Caki2 (cell line): ENCODE data around the gene CA11. TPM values are rescaled to one million over a fixed set of nuclear protein-coding genes. Genes with fewer than 3 reads are reported as not detected.
A peak's percentile ranks its signal among the peaks of the same experiment; 100 is the strongest.

Experiments
- DNase-seq: peaks from one replicate; pipeline ENCODE4 v3.0.0-alpha.2; 2015; ENCODE audit warnings: low read depth
- in situ Hi-C: cut with HindIII; loops from 2 replicates; pipeline ENCODE4 v1.10.0; 2016; ENCODE audit warnings: low sequenced_read_pairs, low pct_unique_long_range_greater_than_20kb, mixed read lengths
- total RNA-seq: library from RNA; depleted of rRNA; stranded (reverse); fragments of >200 nt; shearing (Covaris generic); gene quantifications from 2 replicates; pipeline ENCODE4 v1.2.3, GENCODE V29; 2014; ENCODE audit warnings: low replicate concordance

The CA11 gene
- total RNA-seq, 1 experiment from 2014 or later, result 2.2 TPM

GRCh38 chr19:48619692-48620585 is 26.0 kb downstream of the CA11 start:
- in situ Hi-C loops, result no loop called here
- no peak for DNase-seq

DNA sequence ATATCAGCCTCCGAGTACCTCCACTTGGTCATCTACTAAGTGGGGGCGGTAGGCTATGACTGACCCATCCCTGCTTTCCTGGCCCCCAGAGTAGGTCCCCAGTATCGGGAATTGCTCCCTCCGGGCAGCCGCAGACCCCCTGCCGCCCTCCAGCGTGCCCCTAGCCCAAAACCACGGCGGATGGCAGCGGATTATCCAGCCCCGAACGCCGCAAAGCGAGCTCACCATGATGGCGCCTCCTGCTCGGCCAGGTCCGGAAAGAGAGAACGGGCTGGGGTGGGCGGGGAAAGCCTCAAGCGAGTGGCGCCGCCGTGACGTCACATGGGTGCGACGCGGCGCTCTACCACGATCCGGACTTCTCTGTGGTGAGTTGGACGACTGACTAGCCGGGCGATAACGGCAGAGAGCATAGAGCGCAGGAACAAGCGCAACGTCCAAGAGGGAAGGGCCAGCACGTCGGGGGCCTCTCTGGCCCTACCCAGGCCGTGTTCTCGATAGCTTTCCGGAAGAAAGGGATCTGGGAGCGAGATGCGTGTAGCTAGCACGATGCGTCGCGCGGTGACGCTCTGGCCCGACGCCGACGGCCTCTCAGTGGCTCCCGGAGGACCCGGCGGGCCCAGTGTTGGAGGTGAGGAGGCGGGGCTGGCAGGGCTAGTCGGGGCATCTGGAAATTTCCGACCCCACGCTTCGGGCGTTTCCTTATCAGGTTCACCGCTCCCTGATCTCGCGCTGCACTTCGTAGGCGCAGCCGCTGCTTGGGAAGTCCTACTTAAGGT is 26.9 kb downstream of the CA11 start, which contains the start of the genes RPL18 and SPHK2:
Gene RPL18, minus strand, starts transcription at position 263 of the 776 bp plus-strand sequence. Its CDS starts 35 bp downstream, at position 228.
Gene SPHK2, plus strand, starts transcription at position 591 of the 776 bp plus-strand sequence. CDS start 1,009 bp downstream, outside the sequence.
- in situ Hi-C loops, result no loop called here

DNA sequence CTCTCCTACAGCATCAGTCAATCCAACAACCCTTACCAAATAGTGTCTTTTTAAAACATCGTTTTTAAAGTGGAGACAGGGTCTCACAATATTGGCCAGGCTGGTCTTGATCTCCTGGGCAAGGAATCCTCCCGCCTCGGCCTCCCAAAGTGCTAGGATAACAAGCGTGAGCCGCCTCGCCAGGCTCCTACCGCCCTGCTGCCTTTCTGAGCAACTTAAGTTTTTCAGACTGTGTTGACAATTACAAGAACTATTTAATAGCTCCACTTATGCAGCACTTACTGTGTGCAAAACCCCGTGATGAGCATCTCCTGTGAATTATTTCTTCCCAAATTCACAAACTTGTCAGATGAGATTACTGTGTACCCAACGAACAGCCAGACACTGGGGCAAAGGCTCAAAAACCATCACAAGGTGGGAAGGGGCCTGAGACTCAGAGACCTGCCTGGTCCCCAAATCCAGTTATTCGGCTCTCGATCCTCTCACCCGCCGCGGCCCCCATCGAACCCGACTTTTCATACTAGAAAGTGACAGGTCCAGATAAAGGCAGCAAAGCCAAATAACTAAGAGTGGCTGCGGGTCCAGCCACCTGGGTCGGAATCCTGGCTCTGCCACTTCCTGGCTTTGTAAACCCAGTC is 27.6 kb downstream of the CA11 start:
- in situ Hi-C loops, result no loop called here
- no peak for DNase-seq

More for the DNA sequence above, 26.9 kb downstream of the CA11 start, which contains the start of the genes RPL18 and SPHK2:
- DNase-seq, result peak; percentile 100

- DNase-seq, result no peak
- in situ Hi-C loops, result no loop called here
Observed at GRCh38 chr19:48617146-48617937, 28.6 kb downstream of the CA11 start.

GRCh38 chr19:48616491-48617056 is 29.4 kb downstream of the CA11 start:
- DNase-seq, result no peak
- in situ Hi-C loops, result no loop called here

GRCh38 chr19:48616041-48616436 is 29.9 kb downstream of the CA11 start:
- no peak for DNase-seq
- in situ Hi-C loops, result no loop called here

DNA sequence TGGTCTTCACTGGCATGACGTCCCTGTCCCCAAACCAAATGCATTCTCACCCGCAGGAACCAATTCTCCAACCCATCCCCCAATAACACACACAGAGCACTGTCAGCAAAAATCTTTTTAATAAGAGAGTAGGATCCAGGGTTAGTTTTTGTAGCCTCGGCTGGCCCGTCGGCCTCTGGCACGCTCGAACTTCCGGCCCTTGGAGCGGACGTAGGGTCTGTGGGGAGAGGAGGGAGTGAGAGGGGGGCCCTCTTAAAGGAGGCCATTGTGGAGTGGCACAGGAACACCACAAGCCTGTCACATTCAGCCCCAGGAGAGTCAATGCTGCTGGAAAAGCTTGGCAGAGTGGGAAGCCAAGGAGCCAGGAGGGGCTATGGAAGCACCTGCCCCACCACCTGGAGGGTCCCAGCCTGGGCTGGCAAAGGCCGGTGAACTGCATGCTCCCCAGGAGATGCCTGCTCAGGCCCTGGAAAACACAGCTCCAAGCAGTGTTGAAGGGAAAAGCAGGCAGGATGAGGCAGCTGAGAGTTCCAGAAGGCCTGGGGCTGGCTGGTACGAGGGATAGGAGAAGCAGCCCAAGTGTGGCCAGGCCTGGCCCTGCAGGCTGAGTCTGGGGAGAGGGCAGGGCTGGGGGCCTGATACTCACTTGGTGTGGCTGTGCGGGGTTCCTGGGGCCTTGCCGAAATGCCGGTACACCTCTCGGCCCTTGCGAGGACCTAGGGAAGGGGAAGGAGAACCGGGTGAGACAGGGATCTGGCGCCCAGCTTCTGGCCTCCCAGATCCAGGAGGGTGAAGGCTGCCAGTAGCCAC is 30.6 kb downstream of the CA11 start:
- in situ Hi-C loops, result no loop called here

GRCh38 chr19:48614436-48615230 is 31.4 kb downstream of the CA11 start, which contains the start of gene FAM83E:
Gene FAM83E (minus strand): TSS chr19:48615076. CDS start chr19:48613372, 1,704 bp downstream.
- no peak for DNase-seq
- in situ Hi-C loops, result no loop called here

More for the DNA sequence above, 30.6 kb downstream of the CA11 start:
- DNase-seq, result no peak

DNA sequence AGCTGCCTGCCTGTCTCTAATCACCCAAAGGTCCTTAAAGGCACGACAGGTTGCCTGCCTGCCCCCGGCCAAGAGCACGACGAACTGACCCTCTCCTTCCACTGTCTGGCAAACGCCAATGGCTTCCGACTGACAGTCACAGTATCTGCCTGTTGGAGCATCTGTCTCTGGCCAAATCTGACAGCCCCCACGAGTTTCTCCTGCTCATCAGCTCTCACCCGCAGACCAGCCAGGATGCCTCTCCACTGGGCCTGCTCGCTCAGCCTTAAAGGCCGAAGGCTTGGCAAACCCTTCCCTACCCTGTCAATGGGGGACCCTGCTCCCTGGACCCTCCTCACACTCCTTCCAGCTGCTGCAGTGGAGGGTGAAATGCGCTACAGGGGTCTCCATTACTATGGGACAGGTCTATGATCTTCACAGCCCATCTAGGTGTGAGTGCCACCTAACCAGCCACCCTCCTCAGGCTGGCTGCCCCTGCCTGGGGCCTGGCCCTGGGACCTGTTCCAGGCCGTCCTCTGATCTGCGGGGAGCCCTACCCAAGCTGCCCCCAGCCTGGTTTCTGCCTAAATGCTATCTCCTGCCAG is 32.0 kb downstream of the CA11 start:
- in situ Hi-C loops, result no loop called here
- DNase-seq, result no peak

DNA sequence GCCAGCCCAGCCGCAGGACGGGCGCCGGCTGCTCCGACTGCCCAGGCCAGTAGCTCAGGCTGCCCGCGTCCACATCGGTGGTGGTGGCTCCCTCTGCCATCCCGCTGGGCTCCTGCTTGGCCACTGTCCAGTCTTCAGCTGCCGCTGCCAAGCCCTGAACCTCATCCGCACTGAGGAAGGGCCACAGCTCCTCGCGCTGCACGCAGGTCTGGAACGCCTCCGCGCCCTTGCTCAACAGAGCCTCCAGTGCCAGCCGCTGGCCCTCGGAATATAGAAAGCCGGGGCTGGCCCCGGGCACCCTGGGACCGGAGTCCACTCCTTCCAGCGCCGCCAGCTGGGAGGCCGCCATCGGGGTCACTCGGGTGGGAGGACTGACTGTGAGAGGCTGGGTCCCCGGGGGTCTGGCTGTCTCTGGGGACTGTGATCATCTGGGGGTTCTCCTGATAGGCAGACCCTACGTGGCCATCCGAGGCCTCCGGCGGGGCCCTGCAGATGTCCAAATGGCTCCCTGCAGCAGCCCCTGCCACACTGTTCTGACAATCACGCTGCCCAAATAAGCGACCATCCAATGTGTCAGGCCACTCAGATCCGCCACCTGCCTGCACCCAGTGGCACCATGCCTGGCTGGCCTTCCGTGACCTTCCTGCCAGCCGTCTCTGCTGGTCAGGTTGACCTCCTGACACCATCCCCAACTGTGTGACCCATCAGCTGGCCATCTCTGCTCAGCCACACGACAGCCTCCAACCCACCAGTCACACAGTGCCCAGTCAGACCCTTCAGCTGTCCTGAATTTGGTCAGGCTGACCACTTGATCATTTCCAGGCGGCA is 32.7 kb downstream of the CA11 start:
- in situ Hi-C loops, result no loop called here
- DNase-seq, result no peak

DNA sequence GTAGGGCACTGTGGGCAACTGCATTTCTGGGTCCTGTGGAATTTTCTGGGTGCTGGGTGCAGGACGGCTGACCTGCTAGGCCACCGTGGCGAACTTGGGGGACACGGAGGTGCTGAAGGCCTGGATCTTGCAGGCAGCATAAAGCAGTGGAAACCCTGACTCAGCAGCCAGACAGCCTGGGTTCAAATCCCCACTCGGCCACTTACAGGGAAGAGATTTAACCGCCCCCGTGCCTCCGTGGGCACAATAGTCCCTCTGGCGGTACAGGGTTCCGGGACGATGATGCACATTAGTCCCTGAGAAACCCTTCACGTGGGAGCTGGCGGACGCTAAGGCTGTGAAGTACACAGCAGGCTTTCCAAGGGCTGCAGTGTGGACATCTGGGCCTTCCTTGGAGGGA is 34.1 kb downstream of the CA11 start:
- no peak for DNase-seq
- in situ Hi-C loops, result no loop called here

DNA sequence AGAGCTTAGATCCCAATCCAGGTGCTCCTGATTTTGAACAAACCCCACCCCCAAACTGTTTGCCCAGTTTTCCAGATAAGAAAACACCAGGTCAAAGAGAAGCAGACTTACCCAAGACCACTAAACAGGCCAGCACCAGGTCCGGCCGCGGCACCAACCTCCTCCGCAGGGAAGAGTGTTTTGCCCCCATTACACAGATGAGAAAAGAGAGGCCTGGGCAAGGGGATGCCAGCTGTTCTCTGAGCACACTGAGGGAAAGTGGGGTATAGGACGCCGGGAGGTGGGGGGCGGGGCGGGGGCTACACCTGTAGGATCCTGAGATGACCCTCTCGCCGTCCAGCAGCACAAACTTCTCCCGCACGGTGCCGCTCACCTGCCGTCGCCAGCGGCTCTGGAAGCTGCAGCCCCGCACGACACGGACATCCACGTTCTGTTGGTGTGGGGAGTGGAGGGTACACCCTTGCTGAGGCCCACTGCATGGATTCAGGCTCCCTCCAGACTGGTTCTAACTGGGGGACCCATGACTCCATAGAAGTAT is 36.3 kb downstream of the CA11 start:
- no peak for DNase-seq
- in situ Hi-C loops, result no loop called here

DNA sequence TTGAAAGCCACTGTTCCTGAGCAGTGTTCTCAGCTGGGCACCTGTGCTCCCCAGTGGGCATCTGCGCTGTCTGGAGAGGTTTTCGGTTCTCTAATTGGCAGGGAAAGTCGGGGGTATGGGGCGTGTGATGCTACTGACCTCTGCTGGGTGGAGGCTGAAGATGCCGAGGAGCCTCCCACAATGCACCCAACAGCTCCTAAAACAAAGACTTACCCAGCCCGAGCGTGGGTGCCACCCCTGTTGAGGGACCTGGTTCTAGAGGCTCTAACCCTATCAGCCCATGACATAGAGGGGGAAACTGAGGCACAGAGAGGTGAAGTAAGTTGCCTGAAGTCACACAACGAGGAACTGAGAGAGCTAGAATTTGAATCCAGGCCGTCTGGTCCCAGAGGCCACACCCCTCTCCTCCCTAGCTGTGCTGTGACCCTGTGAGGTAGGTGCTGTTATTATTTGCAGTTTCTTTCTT is 37.2 kb downstream of the CA11 start:
- in situ Hi-C loops, result no loop called here
- no peak for DNase-seq

GRCh38 chr19:48607359-48607755 is 38.6 kb downstream of the CA11 start:
- in situ Hi-C loops, result no loop called here
- no peak for DNase-seq
